SW480 (cell line): ENCODE data around the gene KCNMA1.

Source experiments
- DNase-seq: peaks from one replicate; pipeline ENCODE4 v3.0.0-alpha.2; 2016; ENCODE audit warnings: low spot score

The KCNMA1 gene

GRCh38 chr10:77266242-77266641, 371.4 kb downstream of the KCNMA1 start:
- no peak for DNase-seq

DNA sequence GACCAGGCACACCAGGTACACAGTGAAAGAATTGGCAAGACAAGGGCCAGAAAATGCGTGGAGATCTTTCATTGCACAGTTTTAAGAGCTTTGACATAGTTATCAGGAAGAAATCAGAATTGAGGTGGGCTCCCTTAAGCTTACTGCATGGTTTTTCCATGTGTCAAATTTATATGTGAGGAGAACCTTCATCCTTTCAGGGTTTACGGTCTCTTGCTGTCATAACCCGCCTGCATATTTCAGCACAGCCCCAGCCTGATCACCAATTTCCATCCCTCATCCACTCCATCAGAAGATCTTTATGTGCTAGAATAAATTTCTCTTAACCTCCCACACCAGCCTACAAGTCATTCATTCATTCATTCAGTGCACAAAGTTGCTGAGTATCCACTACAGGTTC, 373.1 kb downstream of the KCNMA1 start:
- DNase-seq: no peak

DNA sequence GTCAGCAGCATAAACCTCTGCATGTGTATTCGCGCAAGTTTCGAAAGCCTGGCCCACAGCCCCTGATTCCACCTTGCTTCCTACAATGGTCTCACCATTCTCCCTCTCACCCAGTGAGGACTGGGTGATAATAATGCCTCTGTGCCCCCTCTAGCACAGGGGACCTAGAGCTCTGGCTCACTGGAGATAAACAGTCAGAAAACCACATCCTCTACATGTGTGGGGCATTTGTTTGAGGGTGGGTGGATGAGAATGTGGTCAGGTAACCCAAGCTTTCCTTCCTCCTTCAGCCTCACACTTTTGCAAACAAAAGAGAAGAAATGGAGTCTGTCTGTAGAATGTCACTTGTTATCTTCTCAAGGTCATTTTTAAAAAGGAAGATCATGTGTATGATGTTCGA, 373.5 kb downstream of the KCNMA1 start:
- no peak for DNase-seq

- no peak for DNase-seq
These were observed 373.9 kb downstream of the KCNMA1 start for GRCh38 chr10:77263700-77264099.

DNA sequence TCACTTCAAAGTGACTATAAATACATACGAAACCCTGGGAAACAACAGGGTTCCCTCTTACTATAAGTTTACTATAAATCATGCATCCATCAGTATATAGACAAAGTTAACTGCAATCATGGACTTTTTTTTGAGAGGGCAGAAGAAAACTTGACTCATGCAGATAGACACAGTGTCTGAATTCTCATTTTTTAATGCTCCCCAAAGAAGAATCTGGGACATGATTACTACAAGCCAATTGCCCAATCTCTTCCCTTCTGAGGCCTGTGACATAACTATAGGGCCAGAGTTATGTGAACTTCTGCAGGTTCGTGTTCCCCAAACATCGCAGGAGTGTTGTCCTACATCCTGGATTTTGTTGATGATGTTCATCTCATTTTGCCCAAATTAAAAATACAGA, 376.5 kb downstream of the KCNMA1 start:
- DNase-seq: no peak

DNA sequence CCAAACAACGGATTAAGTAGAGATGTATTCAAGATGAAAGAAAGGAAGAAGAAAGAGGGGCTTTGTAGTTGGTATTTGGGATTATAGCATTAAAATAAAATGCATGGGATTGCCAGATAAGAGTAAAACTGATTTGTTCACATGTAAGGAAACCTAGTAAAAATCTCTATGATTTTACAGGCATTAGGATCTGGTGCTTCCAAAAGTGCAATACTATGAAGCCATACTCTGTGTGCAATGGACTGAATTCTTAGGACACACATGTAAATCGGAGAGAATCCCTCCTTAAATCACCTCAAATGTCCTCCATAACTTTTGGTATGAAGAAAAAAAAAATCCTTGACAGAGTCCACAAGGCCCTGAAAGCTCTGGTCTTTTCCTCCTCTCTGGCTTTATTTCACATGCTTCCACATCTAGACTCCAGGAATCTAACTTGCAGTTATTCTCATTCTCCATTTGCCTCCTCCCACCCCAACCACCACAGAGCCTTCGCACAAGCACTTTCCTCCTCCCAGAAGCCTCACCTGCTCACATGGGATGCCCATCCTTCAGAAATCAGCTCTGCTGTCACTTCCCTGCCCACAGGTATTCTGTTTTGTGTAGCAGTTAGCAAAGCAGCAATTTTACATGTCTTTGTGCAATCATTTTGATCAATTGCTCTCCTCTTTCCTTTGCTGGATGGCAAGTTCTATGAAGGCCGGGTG, 378.3 kb downstream of the KCNMA1 start:
- no peak for DNase-seq

DNA sequence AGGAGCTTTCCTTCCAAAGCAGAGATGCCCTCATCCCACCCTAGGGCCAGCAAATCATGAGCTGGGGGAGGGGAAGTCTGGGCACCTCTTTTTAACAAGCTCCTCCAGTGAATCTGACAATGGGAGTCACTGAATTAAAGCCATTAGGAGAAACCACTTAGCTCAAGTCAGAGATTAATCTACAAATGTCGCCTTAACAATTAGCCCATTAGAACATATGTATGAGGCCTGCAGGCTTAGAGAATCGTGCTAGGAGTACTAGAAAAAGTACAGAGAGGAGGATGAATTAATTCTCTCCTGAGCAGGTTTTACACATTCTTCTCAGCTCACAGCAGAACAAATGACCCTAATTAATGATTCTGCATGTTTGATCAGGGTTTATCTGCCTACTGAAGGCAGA, 381.3 kb downstream of the KCNMA1 start:
- no peak for DNase-seq

DNA sequence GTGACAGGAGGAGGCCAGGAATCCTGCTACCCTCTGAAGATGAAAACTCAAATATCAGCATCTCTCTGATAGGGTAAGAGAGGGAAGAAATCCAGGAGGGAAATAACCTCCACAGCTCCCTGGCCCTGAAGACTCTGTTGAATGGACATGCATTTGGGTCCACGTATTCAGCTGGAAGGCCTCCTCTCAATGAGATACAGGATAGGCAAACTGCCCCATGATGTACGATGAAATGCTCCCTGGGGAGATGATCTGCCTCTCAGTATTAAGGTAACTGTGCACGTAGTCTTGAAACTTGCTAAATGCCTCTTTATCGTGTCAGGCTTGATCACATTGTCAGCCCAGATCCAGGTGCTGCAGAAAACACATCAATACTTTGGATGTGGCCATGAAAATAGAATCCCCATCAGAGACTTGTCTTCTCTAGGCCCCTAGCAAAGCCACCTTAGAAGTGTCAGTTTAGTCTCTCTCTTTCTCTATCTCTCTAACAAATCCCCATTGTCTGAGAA, 384.0 kb downstream of the KCNMA1 start:
- DNase-seq: no peak

DNA sequence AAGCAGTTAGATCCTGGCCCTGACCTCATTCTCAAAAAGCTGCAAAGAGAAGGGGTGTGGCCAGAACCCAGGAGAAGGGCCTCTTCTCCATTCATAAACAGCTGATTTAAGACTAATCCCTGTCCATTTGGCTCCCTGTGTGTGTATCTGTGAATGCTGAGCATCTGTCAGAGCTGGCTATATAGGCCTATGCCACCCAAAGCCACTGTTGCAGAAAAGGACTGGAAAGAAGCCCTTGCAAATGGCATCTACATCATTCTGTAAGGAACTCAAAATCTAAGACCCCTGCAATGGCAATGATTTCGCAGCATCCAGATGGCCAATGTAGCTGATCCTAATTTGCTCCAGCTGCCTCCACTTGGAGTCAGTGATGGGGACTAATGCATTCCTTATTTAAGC, 384.5 kb downstream of the KCNMA1 start:
- no peak for DNase-seq

DNA sequence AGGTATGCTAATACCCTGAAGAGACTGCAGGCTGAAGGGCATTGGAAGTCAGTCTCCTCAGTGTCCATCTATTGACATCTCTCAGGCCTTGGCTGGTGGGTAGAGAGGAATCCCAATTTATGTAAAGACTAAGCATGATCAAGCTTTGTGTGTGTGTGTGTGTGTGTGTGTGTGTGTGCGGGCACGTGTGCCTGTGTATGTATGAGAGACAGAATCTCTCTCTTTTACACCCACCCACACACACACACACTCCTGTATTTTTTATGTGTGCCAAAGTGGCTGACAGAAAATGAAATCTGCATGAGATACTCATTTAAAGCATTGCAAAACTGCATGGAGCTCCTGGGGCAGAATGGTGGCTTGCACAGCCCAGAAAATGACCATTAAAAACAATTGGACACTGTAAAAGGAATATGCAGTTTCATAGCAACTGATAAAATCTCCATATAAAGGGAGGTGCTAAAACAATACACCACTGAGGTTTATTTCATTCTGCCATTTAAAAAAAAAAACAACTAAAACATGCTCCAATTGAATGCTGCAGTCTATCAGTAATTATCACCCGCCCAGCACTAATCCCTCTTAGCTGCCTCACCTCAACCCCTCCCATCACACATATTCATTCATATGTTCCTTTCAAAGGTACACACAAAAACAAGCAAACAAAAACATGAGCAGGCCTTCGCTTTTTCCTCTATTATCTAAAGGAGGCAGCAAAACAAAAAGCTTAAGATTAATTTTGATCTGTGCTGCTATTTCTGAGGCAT, 385.0 kb downstream of the KCNMA1 start:
- DNase-seq: no peak

GRCh38 chr10:77251297-77252013, 386.2 kb downstream of the KCNMA1 start:
- peak; percentile 51 for DNase-seq

DNA sequence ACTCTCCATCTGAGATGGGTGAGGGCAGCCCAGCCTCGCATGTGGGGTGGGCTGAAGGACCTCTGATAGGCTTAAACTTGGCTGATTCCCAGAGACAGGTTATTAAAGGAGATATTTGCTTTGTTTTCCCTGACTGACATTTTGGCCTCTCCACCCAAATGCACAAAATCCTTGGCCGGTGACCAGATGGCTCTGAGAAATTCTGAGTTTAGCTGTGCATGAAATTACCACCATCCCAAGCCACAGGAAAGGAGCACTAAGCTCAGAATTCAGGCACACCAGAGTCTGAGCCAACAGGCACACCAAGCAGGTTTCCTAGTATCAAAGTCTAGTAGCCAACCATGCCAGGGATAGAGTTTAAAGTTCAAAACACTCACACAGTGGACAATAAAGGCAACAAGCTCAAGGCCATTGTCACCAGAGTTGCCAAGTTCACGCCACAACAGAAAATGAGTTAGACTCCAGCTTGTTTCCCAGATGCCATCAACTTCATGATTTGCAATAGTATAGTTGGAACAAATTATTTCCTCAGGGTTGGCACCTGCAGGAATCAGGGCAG, 387.6 kb downstream of the KCNMA1 start:
- no peak for DNase-seq

GRCh38 chr10:77248104-77248790, 389.4 kb downstream of the KCNMA1 start:
- DNase-seq: no peak

DNA sequence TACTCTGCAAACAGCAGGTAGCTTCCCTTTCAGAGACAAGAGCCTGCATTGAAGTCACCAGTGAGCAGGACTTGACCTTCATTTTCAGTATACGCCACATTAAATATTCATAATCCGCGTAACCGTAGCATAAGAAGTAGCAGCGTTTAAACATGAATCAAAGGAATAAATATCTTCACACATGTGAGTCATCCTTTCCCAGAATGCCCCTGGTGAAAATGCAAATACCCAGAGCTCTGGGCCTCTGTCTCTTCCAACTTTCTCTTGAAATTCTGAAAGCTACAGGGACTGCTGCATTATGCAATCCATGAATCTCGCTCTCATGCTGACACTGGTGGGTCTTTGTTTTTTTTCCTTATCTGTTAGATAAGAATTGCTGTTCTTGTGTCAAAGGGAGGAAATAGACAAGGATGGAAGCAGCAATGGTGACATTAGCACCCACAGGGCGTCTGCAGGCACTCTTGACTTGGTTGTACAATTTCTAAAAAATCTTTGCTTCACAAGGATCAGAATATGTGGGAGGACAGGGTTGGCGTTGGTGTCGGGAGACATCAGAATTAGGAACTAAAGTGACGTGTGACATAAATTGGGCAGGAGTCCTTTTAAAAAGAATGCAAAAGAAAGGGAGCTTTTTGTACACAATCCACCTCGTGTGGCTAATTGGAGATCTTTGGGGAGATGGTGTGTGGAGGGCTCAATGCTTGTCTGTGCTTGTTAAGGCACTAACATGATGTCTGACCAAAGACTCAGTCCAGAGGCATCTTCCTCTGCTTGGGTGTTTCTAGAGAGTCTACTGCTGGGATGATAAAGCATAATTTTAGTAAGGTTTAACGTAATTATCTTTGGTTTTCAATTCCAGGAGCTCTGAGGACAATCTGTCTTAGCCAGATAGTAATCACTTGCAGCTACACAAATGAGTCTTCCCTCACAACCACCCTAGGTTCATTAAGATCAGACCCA, 390.3 kb downstream of the KCNMA1 start:
- peak; percentile 23 for DNase-seq

DNA sequence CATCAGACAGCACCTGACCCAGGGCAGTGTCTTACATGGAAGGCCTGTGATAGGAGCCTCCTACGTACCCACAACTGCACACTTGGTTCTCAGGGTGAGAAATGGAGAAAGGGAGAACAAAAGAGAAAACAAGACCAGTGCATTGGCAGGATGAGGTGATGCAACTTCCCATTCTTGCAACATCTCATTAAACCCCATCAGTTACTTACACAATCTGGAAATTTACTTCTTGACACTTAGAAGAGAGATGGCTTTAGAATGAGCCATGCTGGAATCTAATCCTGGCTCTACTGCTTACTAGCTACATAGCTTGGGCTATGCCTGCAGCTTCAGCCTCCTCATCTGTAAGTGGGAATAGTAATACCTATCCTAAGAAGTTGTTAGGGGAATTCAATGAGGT, 391.7 kb downstream of the KCNMA1 start:
- no peak for DNase-seq

GRCh38 chr10:77244746-77245145, 392.9 kb downstream of the KCNMA1 start:
- DNase-seq: no peak

- DNase-seq: no peak
These were observed 393.3 kb downstream of the KCNMA1 start for GRCh38 chr10:77244286-77244685.

DNA sequence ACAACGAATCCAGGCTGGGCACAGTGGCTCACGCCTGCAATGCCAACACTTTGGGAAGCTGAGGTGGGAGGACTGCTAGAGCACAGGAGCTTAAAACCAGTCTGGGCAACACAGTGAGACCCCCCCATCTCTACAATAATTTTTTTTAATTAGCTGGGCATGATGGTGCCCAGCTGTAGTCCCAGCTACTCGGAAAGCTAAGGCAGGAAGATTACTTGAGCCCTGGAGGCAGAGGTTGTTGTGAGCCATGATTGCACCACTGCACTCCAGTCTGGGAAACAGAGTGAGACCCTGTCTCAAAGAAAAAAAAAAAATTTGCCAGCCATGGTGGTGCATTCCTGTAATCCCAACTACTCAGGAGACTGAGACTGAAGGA, 396.3 kb downstream of the KCNMA1 start:
- no peak for DNase-seq

- no peak for DNase-seq
These were observed 396.8 kb downstream of the KCNMA1 start for GRCh38 chr10:77240706-77241349.

DNA sequence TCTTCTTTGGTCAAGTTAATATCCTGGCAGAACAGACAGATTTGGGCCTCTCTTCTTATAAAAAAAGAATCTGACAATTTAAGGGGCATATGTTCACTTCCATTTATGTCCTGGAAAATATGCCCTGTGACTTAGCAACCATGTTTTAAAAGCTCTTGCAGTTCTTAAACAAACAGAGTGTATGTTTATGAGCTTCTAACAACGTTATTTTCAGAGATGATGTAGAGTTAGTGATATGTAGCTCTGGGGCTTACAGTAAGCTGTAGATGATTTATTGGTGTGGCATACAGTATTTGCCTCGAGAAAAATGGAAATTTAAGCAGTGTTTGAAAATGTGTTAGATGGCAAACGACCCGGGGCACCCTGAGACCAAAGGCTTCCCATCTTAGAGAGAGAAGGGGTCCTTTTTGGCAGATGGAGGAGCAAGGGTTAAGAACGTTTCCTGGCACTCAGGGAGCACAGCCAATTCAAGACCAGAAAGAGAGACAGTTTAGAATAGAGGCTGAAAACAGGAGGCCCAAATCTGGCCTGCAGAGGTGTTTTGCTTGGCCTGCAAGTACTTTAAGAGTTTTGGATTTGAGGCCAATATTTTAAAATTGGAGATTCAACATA, 397.5 kb downstream of the KCNMA1 start:
- no peak for DNase-seq
